ENCODE results near the gene SLC35F1. TPM values are rescaled to one million over a fixed set of nuclear protein-coding genes. Genes with fewer than 3 reads are reported as not detected.

The SLC35F1 gene
- total and polyA plus RNA-seq, 10 of the 15 experiments (the other 5 are each of a cell fraction or from before 2014, with no cell fraction given) = 0.01 TPM; not detected in 9

GRCh38 chr6:118306392-118307238, 399.6 kb downstream of the SLC35F1 start:
- H3K27ac ChIP-seq (ENCODE audit: control insufficient read depth, insufficient read depth) = no peak overlapping the region
- POLR2A ChIA-PET = no interaction called here
- H2AFZ ChIP-seq (ENCODE audit: control insufficient read depth, low read depth, low read length) = no peak overlapping the region
- no peak for DNase-seq (ENCODE audit: low read depth, low spot score)
- no peak for FAIRE-seq
- H3K9ac ChIP-seq (ENCODE audit: control insufficient read depth, insufficient read depth, low read length) = no peak overlapping the region
- WGBS (ENCODE audit: insufficient coverage, insufficient replicate concordance, low lambda C conversion rate, missing lambda C conversion rate) = 12% methylated on average over 6 of the region's 6 CpGs
- CTCF ChIA-PET = no interaction called here
- in situ Hi-C loops (cut with MboI) = no loop called here
- no peak for ATAC-seq
- no peak overlapping the region for H3K4me3 ChIP-seq
- no peaks in the 10 kb centered on the region for H3K9me3 ChIP-seq (replicated peaks; ENCODE audit: control insufficient read depth, insufficient read depth, low read length)
- H4K20me1 ChIP-seq (ENCODE audit: control insufficient read depth, insufficient read depth) = no peaks in the 10 kb centered on the region
- no peaks in the 10 kb centered on the region for H3K4me1 ChIP-seq (ENCODE audit: control insufficient read depth, insufficient read depth, low read length)
- no peaks in the 10 kb centered on the region for H3K36me3 ChIP-seq (ENCODE audit: control insufficient read depth in 2 of 2, insufficient read depth in 2 of 2, low read length in 1 of 2)
- no peaks in the 10 kb centered on the region for H3K27me3 ChIP-seq (replicated peaks in 1 of 2; ENCODE audit: control insufficient read depth in 2 of 2, insufficient read depth in 2 of 2, low read length in 1 of 2)
- H3K4me2 ChIP-seq (ENCODE audit: control insufficient read depth, insufficient read depth) = no peak overlapping the region
- no peaks in the 10 kb centered on the region for H3K79me2 ChIP-seq (ENCODE audit: control insufficient read depth, insufficient read depth, low read length)
- SMC1A ChIA-PET (ENCODE audit: uncharacterized antibody, unreplicated experiment) = no interaction called here
- intact Hi-C loops (cut with micrococcal nuclease; ENCODE audit: unreplicated experiment) = no loop called here
- TF ChIP-seq BMI1 (IDR thresholded peaks at IDR 0.05; ENCODE audit: borderline replicate concordance) (no peak), HDGF (IDR thresholded peaks at IDR 0.05) (no peak), LARP7 (IDR thresholded peaks at IDR 0.05) (no peak), ASH2L (IDR thresholded peaks at IDR 0.05; ENCODE audit: borderline replicate concordance, low read depth) (no peak), CHD4 (IDR thresholded peaks at IDR 0.05) (no peak), IRF3 (IDR thresholded peaks at IDR 0.05) (no peak)
- no TSS peak for BruUV-seq (replicated peaks)
- RAD21 ChIA-PET (ENCODE audit: unreplicated experiment) = no interaction called here

GRCh38 chr6:118307581-118307980, 400.5 kb downstream of the SLC35F1 start:
- Histone ChIP-seq H3K4me2 (ENCODE audit: control insufficient read depth, insufficient read depth) (no peak overlapping the region), H3K4me3 (no peak overlapping the region), H3K27ac (ENCODE audit: control insufficient read depth, insufficient read depth) (no peak overlapping the region), H4K20me1 (ENCODE audit: control insufficient read depth, insufficient read depth) (no peaks in the 10 kb centered on the region), H3K9ac (ENCODE audit: control insufficient read depth, insufficient read depth, low read length) (no peak overlapping the region), H3K27me3 (replicated peaks in 1 of 2; ENCODE audit: control insufficient read depth in 2 of 2, insufficient read depth in 2 of 2, low read length in 1 of 2) (no peaks in the 10 kb centered on the region), H2AFZ (ENCODE audit: control insufficient read depth, low read depth, low read length) (no peak overlapping the region), H3K4me1 (ENCODE audit: control insufficient read depth, insufficient read depth, low read length) (no peaks in the 10 kb centered on the region), H3K79me2 (ENCODE audit: control insufficient read depth, insufficient read depth, low read length) (no peaks in the 10 kb centered on the region), H3K9me3 (replicated peaks; ENCODE audit: control insufficient read depth, insufficient read depth, low read length) (no peaks in the 10 kb centered on the region), H3K36me3 (ENCODE audit: control insufficient read depth in 2 of 2, insufficient read depth in 2 of 2, low read length in 1 of 2) (no peaks in the 10 kb centered on the region)
- BruUV-seq (replicated peaks) = no TSS peak
- ChIA-PET POLR2A (no interaction called here), CTCF (no interaction called here), RAD21 (ENCODE audit: unreplicated experiment) (no interaction called here), SMC1A (ENCODE audit: uncharacterized antibody, unreplicated experiment) (no interaction called here)
- 38% methylated on average over 8 of the region's 8 CpGs for WGBS (ENCODE audit: insufficient coverage, insufficient replicate concordance, low lambda C conversion rate, missing lambda C conversion rate)
- no peak for TF ChIP-seq JUND (IDR thresholded peaks at IDR 0.05; ENCODE audit: low read depth, low read length)
- FAIRE-seq (no peak), DNase-seq (ENCODE audit: low read depth, low spot score) (no peak), ATAC-seq (no peak)
- in situ Hi-C loops (cut with MboI) = no loop called here
- intact Hi-C loops (cut with micrococcal nuclease; ENCODE audit: unreplicated experiment) = no loop called here
